GM18505 (cell line): ENCODE data around the gene OVOL1.
"Not testable (repeated sequence)": the region's sequence is repeated elsewhere in the genome, so short reads cannot be mapped to it uniquely, and the experiment has no call there.

ENCODE experiments used
- ATAC-seq: cut with Tn5 transposase; IDR thresholded peaks from one replicate; pipeline ENCODE4 v1.9.1; 2021; ENCODE audit not compliant: unreplicated experiment
- POLR2A ChIP-seq: IDR thresholded peaks from 4 replicates; pipeline ENCODE4 v1.6.1; 2011; ENCODE audit warnings: borderline replicate concordance; ENCODE audit not compliant: insufficient read depth, insufficient read length; ENCODE audit errors: extremely low read depth

The OVOL1 gene

GRCh38 chr11:65822776-65823528 is 36.1 kb downstream of the OVOL1 start:
- no peak for TF ChIP-seq POLR2A
- ATAC-seq = no peak

- no peak for TF ChIP-seq POLR2A
- ATAC-seq = no peak
Measured at GRCh38 chr11:65826984-65827735, 40.3 kb downstream of the OVOL1 start.

- TF ChIP-seq POLR2A = no peak
- ATAC-seq = no peak
Measured at GRCh38 chr11:65829459-65829858, 42.6 kb downstream of the OVOL1 start.

GRCh38 chr11:65832231-65832630 is 45.4 kb downstream of the OVOL1 start:
- ATAC-seq = not testable (repeated sequence)

GRCh38 chr11:65833297-65834030 is 46.6 kb downstream of the OVOL1 start, which contains the start of gene SNX32:
Gene SNX32, plus strand, starts transcription at chr11:65833963. Its CDS starts 103 bp downstream, at chr11:65834066.
- TF ChIP-seq POLR2A = no peak
- ATAC-seq = peak; percentile 78

- TF ChIP-seq POLR2A = no peak
- no peak for ATAC-seq
Measured at GRCh38 chr11:65834202-65834601, 47.3 kb downstream of the OVOL1 start.

- no peak for ATAC-seq
- no peak for TF ChIP-seq POLR2A
Measured at GRCh38 chr11:65842144-65842543, 55.3 kb downstream of the OVOL1 start.

GRCh38 chr11:65843811-65844210 is 56.9 kb downstream of the OVOL1 start:
- ATAC-seq = no peak
- no peak for TF ChIP-seq POLR2A

- no peak for ATAC-seq
- no peak for TF ChIP-seq POLR2A
Measured at GRCh38 chr11:65844231-65844872, 57.5 kb downstream of the OVOL1 start.
